HepG2 (cell line): ENCODE results near the gene LTB4R2. TPM values are rescaled to one million over a fixed set of nuclear protein-coding genes. Genes with fewer than 3 reads are reported as not detected.

Experiments used
- FLYWCH1 ChIP-seq: sonication (generic); formaldehyde crosslinking; IDR thresholded peaks from 2 replicates; pipeline ENCODE4 v1.8.1; 2023; ENCODE audit warnings: mild to moderate bottlenecking, missing genetic modification reagents
- FOXO1 ChIP-seq: sonication (generic); formaldehyde crosslinking; IDR thresholded peaks from 2 replicates; pipeline ENCODE4 v1.4.0; 2020; ENCODE audit warnings: missing genetic modification reagents
- HES4 ChIP-seq: sonication (generic); formaldehyde crosslinking; IDR thresholded peaks from 2 replicates; pipeline ENCODE4 v1.9.0; 2021; ENCODE audit warnings: mild to moderate bottlenecking, missing genetic modification reagents, borderline replicate concordance
- HMGA1 ChIP-seq: sonication (generic); formaldehyde crosslinking; conservative IDR thresholded peaks from 2 replicates; pipeline ENCODE4 v1.4.0; 2020; ENCODE audit warnings: missing genetic modification reagents
- HOXA3 ChIP-seq: sonication (generic); formaldehyde crosslinking; IDR thresholded peaks from 2 replicates; pipeline ENCODE4 v1.5.0; 2020; ENCODE audit warnings: missing genetic modification reagents
- RNF2 ChIP-seq: fragments of 450-650 bp; conservative IDR thresholded peaks from 2 replicates; pipeline ENCODE4 v1.6.1; 2016; ENCODE audit warnings: low read depth
- SALL2 ChIP-seq: sonication (generic); formaldehyde crosslinking; IDR thresholded peaks from 2 replicates; pipeline ENCODE4 v1.8.1; 2023; ENCODE audit warnings: mild to moderate bottlenecking, missing genetic modification reagents, inconsistent platforms
- SATB2 ChIP-seq: sonication (generic); formaldehyde crosslinking; IDR thresholded peaks from 2 replicates; pipeline ENCODE4 v1.5.0; 2020; ENCODE audit warnings: missing genetic modification reagents
- SNAPC2 ChIP-seq: sonication (generic); formaldehyde crosslinking; IDR thresholded peaks from 2 replicates; pipeline ENCODE4 v1.8.1; 2022; ENCODE audit warnings: mild to moderate bottlenecking, missing genetic modification reagents
- ZFP36L2 ChIP-seq: sonication (generic); formaldehyde crosslinking; IDR thresholded peaks from 2 replicates; pipeline ENCODE4 v1.4.0; 2020; ENCODE audit warnings: missing genetic modification reagents
- ZMYM4 ChIP-seq: sonication (generic); formaldehyde crosslinking; IDR thresholded peaks from 2 replicates; pipeline ENCODE4 v1.8.1; 2023; ENCODE audit warnings: mild to moderate bottlenecking, missing genetic modification reagents
- ZNF180 ChIP-seq: sonication (generic); formaldehyde crosslinking; IDR thresholded peaks from 2 replicates; pipeline ENCODE4 v1.4.0; 2020; ENCODE audit warnings: low read depth, missing genetic modification reagents, borderline replicate concordance
- ZNF619 ChIP-seq: sonication (generic); formaldehyde crosslinking; IDR thresholded peaks from 2 replicates; pipeline ENCODE4 v1.4.0; 2020; ENCODE audit warnings: mild to moderate bottlenecking, missing genetic modification reagents
- polyA plus RNA-seq, 8 experiments: library from polyadenylated mRNA; depleted of rRNA in 3 of 8; stranded (reverse) in 7 of 8; unstranded in 1 of 8; fragments of >200 nt; fragmentation: Illumina TruSeq in 4 of 8; extraction: Trizol in 4 of 8; gene quantifications; 2 replicates each; pipeline versions ENCODE4 v1.2.1 to v1.2.3, GENCODE V29; 2011 to 2016; ENCODE audit warnings: low read depth in 4 of 8, missing spikeins in 1 of 8, mixed read lengths in 1 of 8; ENCODE audit not compliant: insufficient read depth in 1 of 8
- total RNA-seq, 5 experiments: library from RNA; depleted of rRNA; stranded (reverse); fragments of >200 nt; fragmentation: Illumina TruSeq; extraction: Trizol; gene quantifications; 2 replicates each; pipeline ENCODE4 v1.2.3, GENCODE V29; 2016; ENCODE audit warnings: low read depth in 1 of 5
- TF ChIP-seq, protein P1 (sequence below): fragments of 450-650 bp; IDR thresholded peaks from 2 replicates; pipeline ENCODE4 v1.6.1; 2017; ENCODE audit warnings: mild to moderate bottlenecking
- TF ChIP-seq, protein P2 (sequence below): fragments of 450-650 bp; IDR thresholded peaks from 2 replicates; pipeline ENCODE4 v1.6.1; 2016
- TF ChIP-seq, protein P3 (sequence below): sonication (generic); formaldehyde crosslinking; IDR thresholded peaks from 2 replicates; pipeline ENCODE4 v1.8.0; 2022; ENCODE audit warnings: mild to moderate bottlenecking, missing genetic modification reagents, moderate library complexity

The LTB4R2 gene
- total and polyA plus RNA-seq, 2 of the 13 experiments (the other 11 are each of a cell fraction or from before 2014, with no cell fraction given) = 3.9 to 6.9 TPM

DNA sequence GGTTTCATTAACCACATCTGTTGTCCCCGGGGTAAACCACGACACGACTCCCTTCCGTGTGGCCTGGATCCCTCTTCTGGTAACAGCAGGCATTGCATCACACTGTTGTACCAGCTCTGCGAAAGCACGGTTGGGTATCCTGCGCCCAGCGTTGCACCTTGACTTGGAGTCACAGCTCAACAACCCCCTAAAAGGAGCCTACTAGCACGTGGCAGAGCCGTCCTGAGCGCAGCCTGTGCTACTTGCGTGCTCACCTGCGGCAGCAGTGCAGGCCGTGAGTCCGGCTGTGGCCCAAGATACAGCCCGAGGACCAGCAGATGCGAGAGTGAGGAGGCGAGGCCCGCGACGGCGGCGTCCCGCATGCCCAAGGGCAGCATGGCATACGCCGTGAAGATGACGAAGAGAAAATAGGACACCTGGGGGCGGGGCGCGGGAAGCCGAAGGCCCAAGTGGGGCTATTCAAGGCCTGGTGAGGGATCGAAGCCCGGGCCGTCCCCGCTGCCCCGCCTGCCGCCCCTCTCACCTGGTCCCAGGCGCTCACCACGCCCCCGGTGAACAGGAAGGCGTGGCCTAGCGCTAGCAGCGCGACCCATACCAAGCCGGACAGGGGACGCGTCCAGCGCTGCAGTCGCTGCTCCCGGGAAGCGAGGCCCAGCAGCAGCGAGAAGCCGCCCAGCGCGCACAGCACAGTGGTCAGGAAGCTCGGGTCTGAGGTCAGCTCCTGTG, 22.5 kb downstream of the LTB4R2 start (continued):
- TF ChIP-seq, protein P1, sequence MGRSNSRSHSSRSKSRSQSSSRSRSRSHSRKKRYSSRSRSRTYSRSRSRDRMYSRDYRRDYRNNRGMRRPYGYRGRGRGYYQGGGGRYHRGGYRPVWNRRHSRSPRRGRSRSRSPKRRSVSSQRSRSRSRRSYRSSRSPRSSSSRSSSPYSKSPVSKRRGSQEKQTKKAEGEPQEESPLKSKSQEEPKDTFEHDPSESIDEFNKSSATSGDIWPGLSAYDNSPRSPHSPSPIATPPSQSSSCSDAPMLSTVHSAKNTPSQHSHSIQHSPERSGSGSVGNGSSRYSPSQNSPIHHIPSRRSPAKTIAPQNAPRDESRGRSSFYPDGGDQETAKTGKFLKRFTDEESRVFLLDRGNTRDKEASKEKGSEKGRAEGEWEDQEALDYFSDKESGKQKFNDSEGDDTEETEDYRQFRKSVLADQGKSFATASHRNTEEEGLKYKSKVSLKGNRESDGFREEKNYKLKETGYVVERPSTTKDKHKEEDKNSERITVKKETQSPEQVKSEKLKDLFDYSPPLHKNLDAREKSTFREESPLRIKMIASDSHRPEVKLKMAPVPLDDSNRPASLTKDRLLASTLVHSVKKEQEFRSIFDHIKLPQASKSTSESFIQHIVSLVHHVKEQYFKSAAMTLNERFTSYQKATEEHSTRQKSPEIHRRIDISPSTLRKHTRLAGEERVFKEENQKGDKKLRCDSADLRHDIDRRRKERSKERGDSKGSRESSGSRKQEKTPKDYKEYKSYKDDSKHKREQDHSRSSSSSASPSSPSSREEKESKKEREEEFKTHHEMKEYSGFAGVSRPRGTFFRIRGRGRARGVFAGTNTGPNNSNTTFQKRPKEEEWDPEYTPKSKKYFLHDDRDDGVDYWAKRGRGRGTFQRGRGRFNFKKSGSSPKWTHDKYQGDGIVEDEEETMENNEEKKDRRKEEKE = no peak
- TF ChIP-seq ZNF619 (CRISPR knock-in tag) (peak; percentile 95; the same call in 1 of the 2 replicates), SALL2 (CRISPR knock-in tag) (no peak), ZNF180 (CRISPR knock-in tag) (no peak), ZMYM4 (CRISPR knock-in tag) (peak; percentile 77), SATB2 (CRISPR knock-in tag) (no peak), FLYWCH1 (CRISPR knock-in tag) (no peak), HES4 (peak; percentile 88; the same call in 1 of the 2 replicates), ZFP36L2 (CRISPR knock-in tag) (0 out of 2 replicates have a peak, but pooled peaks have one; percentile 58), SNAPC2 (peak; percentile 55; the same call in 1 of the 2 replicates), FOXO1 (CRISPR knock-in tag) (peak; percentile 86), RNF2 (peak; percentile 98), HOXA3 (CRISPR knock-in tag) (peak; percentile 42), HMGA1 (CRISPR knock-in tag) (no peak)
- TF ChIP-seq, protein P2, sequence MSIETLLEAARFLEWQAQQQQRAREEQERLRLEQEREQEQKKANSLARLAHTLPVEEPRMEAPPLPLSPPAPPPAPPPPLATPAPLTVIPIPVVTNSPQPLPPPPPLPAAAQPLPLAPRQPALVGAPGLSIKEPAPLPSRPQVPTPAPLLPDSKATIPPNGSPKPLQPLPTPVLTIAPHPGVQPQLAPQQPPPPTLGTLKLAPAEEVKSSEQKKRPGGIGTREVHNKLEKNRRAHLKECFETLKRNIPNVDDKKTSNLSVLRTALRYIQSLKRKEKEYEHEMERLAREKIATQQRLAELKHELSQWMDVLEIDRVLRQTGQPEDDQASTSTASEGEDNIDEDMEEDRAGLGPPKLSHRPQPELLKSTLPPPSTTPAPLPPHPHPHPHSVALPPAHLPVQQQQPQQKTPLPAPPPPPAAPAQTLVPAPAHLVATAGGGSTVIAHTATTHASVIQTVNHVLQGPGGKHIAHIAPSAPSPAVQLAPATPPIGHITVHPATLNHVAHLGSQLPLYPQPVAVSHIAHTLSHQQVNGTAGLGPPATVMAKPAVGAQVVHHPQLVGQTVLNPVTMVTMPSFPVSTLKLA = 0 out of 2 replicates have a peak, but pooled peaks have one; percentile 6
- TF ChIP-seq, protein P3, sequence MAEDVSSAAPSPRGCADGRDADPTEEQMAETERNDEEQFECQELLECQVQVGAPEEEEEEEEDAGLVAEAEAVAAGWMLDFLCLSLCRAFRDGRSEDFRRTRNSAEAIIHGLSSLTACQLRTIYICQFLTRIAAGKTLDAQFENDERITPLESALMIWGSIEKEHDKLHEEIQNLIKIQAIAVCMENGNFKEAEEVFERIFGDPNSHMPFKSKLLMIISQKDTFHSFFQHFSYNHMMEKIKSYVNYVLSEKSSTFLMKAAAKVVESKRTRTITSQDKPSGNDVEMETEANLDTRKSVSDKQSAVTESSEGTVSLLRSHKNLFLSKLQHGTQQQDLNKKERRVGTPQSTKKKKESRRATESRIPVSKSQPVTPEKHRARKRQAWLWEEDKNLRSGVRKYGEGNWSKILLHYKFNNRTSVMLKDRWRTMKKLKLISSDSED (CRISPR knock-in tag) = no peak
